IPS-18c (cell line): ENCODE measurements around the gene GSTT2B.
"Not testable (repeated sequence)": the region's sequence is repeated elsewhere in the genome, so short reads cannot be mapped to it uniquely, and the experiment has no call there.

Experiments used
- H3K4me3 ChIP-seq: 2 replicates; pipeline ENCODE4 v1.7.0; 2013; ENCODE audit warnings: low read depth, mild to moderate bottlenecking, low read length, moderate library complexity; ENCODE audit not compliant: insufficient read depth
- H3K9me3 ChIP-seq: one replicate; pipeline ENCODE4 v1.6.1; 2013; ENCODE audit warnings: mild to moderate bottlenecking, low read length, moderate library complexity; ENCODE audit not compliant: control insufficient read depth, insufficient read depth

Gene GSTT2B

DNA sequence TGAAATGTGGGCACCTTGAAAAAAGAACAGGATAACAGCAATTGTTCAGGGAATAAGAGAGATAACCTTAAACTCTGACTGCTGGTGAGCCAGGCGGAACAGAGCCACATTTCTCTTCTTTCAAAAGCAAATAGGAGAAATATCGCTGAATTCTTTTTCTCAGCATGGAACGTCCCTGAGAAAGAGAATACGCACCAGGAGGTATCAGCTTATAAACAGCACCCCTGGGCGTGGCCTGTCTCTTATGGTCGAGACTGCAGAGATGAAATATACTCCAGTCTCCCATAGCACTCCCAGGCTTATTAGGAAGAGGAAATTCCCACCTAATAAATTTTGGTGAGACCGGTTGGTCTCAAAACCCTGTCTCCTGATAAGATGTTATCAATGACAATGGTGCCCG is 5.1 kb downstream of the GSTT2B start:
- not testable (repeated sequence) for H3K9me3 ChIP-seq, H3K4me3 ChIP-seq

- not testable (repeated sequence) for H3K4me3 ChIP-seq, H3K9me3 ChIP-seq
These were observed 6.0 kb downstream of the GSTT2B start for GRCh38 chr22:23954991-23955305.

- not testable (repeated sequence) for H3K4me3 ChIP-seq, H3K9me3 ChIP-seq
These were observed 6.6 kb downstream of the GSTT2B start for GRCh38 chr22:23954193-23954990.

GRCh38 chr22:23953485-23953884 is 7.5 kb downstream of the GSTT2B start:
- not testable (repeated sequence) for H3K4me3 ChIP-seq, H3K9me3 ChIP-seq

DNA sequence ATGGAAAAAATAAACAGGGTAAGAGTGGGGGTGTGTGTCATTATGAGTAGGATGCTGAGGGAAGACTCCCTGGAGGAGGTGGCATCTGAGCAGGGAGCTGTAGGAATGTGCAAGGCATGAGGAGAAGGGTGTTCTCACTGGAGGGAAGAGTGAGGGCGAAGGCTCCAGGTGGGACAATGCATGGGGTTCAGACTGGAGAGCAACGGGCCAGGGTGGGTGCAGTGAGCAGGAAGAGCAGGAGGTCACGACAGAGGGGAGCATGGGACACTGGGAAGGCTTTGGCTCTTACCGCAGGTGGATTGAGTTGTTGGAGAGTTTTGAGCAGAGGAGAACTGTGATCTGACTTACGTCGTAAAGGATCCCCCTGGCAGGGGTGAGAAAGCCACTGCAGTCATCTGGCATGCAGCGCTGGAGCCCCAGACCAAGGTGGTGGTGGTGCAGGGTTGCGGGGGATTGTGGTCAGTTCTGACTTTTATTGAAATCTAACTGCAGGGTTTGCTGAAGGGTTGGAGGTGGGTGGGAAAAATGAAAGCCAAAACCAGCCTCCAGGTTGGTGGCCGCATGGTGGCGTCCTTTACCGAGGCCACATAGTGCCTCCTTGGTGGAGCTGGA is 8.1 kb downstream of the GSTT2B start:
- not testable (repeated sequence) for H3K9me3 ChIP-seq, H3K4me3 ChIP-seq

GRCh38 chr22:23951383-23951782 is 9.6 kb downstream of the GSTT2B start:
- H3K9me3 ChIP-seq, H3K4me3 ChIP-seq: not testable (repeated sequence)

- not testable (repeated sequence) for H3K4me3 ChIP-seq, H3K9me3 ChIP-seq
These were observed 11.2 kb downstream of the GSTT2B start for GRCh38 chr22:23949764-23950163.

DNA sequence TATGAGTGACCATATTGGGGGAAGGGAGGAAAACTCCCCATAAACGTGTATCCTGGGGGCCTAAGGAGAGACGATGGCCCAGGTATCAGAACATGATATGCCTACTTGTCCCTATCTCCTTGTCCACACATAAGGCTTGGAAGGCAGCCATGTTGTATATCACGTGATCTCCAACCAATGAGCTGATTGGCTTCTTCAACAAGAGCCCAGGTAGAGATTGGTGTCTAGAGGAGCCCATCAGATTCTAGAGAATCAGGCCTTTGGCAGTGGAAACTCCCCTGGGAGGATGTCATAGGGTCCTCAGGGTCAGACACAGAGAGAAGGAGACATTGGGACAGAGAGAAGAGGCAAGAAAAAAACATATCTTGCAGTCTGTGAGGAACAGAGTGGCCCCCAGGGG is 13.6 kb downstream of the GSTT2B start:
- not testable (repeated sequence) for H3K4me3 ChIP-seq, H3K9me3 ChIP-seq

DNA sequence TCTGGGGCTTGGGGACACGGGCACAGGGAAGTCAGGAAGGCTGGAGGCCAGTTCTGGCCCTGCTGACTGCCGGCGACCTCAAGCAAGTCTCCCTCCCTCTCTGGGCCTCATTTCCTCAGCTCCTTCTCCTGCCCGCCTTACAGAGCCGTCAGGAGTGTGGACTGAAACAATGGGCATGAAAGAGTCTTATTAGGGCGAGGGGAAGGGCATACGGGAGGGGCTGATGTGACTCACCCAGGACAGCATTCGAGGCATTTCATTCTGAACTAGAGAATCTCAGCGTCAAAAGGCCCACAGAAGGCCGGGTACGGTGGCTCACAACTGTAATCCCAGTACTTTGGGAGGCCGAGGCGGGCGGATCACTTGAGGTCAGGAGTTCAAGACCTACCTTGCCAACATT is 20.8 kb downstream of the GSTT2B start:
- not testable (repeated sequence) for H3K4me3 ChIP-seq, H3K9me3 ChIP-seq

GRCh38 chr22:23939017-23939357 is 22.0 kb downstream of the GSTT2B start:
- H3K4me3 ChIP-seq = no peak overlapping the region
- H3K9me3 ChIP-seq = no peaks in the 10 kb centered on the region

GRCh38 chr22:23938328-23939016 is 22.5 kb downstream of the GSTT2B start:
- no peaks in the 10 kb centered on the region for H3K9me3 ChIP-seq
- no peak overlapping the region for H3K4me3 ChIP-seq

- Histone ChIP-seq H3K9me3 (no peaks in the 10 kb centered on the region), H3K4me3 (no peak overlapping the region)
These were observed 34.4 kb downstream of the GSTT2B start for GRCh38 chr22:23926561-23926960.

DNA sequence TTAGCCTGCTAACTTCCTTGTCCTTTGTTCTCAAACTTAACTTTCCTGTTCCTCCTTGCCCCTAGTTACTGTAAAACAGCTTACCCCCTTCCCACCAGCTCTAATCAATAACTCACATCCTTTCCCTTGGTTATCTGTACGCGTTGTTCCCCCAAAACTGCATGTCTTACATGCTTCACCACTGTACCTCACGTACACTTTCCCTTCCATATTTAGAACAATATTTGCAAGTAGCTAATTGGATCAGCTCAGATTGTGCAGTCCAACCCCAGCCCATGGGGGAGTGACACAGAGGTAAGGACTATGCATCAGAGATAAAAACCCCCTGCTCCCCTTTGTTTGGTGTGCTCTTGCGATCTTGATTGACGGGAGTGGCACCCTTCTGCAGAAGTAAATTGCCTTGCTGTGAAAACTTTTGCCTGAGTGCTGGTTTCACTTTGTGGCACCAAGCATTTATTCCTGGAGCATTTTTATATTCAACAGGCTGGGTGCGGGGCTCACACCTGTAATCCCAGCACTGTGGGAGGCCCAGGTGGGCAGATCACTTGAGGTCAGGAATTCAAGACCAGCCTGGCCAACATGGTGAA is 35.9 kb downstream of the GSTT2B start:
- no peak overlapping the region for H3K4me3 ChIP-seq
- no peaks in the 10 kb centered on the region for H3K9me3 ChIP-seq

- Histone ChIP-seq H3K4me3 (no peak overlapping the region), H3K9me3 (no peaks in the 10 kb centered on the region)
These were observed 38.1 kb downstream of the GSTT2B start for GRCh38 chr22:23922921-23923320.

GRCh38 chr22:23921586-23922201 is 39.3 kb downstream of the GSTT2B start:
- H3K4me3 ChIP-seq, H3K9me3 ChIP-seq: not testable (repeated sequence)

GRCh38 chr22:23920267-23920611 is 40.8 kb downstream of the GSTT2B start:
- H3K4me3 ChIP-seq = not testable (repeated sequence)

GRCh38 chr22:23915290-23915689 is 45.7 kb downstream of the GSTT2B start:
- no peak overlapping the region for H3K4me3 ChIP-seq
- H3K9me3 ChIP-seq = peaks cover 2% of the 10 kb centered on the region

More at GRCh38 chr22:23920267-23920611, 40.8 kb downstream of the GSTT2B start:
- not testable (repeated sequence) for H3K9me3 ChIP-seq
